ENCODE measurements around the gene CYB561D2.

CYB561D2 gene

GRCh38 chr3:50342813-50343633 is 7.6 kb upstream of the CYB561D2 start:
- peaks cover 43% of the 10 kb centered on the region for H3K4me1 ChIP-seq (ENCODE audit: insufficient read depth, low read length, severe bottlenecking)

GRCh38 chr3:50345008-50345407 is 5.7 kb upstream of the CYB561D2 start:
- no peaks in the 10 kb centered on the region for H3K9me2 ChIP-seq (ENCODE audit: low read depth, low read length)
- no peaks in the 10 kb centered on the region for H3K27me3 ChIP-seq (ENCODE audit: insufficient read depth, low read length)
- H2AFZ ChIP-seq (ENCODE audit: low read length): no peak overlapping the region
- H3K4me1 ChIP-seq (ENCODE audit: insufficient read depth, low read length, severe bottlenecking): peaks cover 35% of the 10 kb centered on the region
- peak overlapping the region; percentile 65; the same call in 1 of the 2 replicates for H3K4me2 ChIP-seq (ENCODE audit: low read length)
- peak overlapping the region; percentile 46 for H3K4me3 ChIP-seq (ENCODE audit: low read depth, low read length, poor library complexity, severe bottlenecking)
- H3F3A ChIP-seq (ENCODE audit: insufficient read depth, low read length): no peaks in the 10 kb centered on the region
- peaks cover 18% of the 10 kb centered on the region; the same call in 1 of the 2 replicates for H3K36me3 ChIP-seq (ENCODE audit: insufficient read depth, low read length)
- TF ChIP-seq EZH2 (IDR thresholded peaks at IDR 0.05; ENCODE audit: borderline replicate concordance, low read length) (no peak), CTCF (IDR thresholded peaks at IDR 0.05; ENCODE audit: low read length) (no peak)
- no peaks in the 10 kb centered on the region for H4K20me1 ChIP-seq (ENCODE audit: insufficient read depth, low read length)
- no peaks in the 10 kb centered on the region for H3K79me2 ChIP-seq (ENCODE audit: insufficient read depth, low read length)
- no peak overlapping the region for H3K9ac ChIP-seq (ENCODE audit: low read length)
- H3K27ac ChIP-seq (ENCODE audit: low read depth, low read length, poor library complexity, severe bottlenecking): no peak overlapping the region
- H3K9me3 ChIP-seq (ENCODE audit: low read length): no peaks in the 10 kb centered on the region

More at GRCh38 chr3:50342813-50343633, 7.6 kb upstream of the CYB561D2 start:
- Histone ChIP-seq H3K9me2 (ENCODE audit: low read depth, low read length) (no peaks in the 10 kb centered on the region), H3K4me3 (ENCODE audit: low read depth, low read length, poor library complexity, severe bottlenecking) (no peak overlapping the region), H3K9me3 (ENCODE audit: low read length) (no peaks in the 10 kb centered on the region), H3K27me3 (ENCODE audit: insufficient read depth, low read length) (no peaks in the 10 kb centered on the region), H3F3A (ENCODE audit: insufficient read depth, low read length) (0 out of 2 replicates have a peak, but pooled peaks cover 5% of the 10 kb centered on the region), H3K27ac (ENCODE audit: low read depth, low read length, poor library complexity, severe bottlenecking) (no peak overlapping the region), H4K20me1 (ENCODE audit: insufficient read depth, low read length) (no peaks in the 10 kb centered on the region), H3K36me3 (ENCODE audit: insufficient read depth, low read length) (peaks cover 8% of the 10 kb centered on the region; the same call in 1 of the 2 replicates), H2AFZ (ENCODE audit: low read length) (no peak overlapping the region), H3K4me2 (ENCODE audit: low read length) (no peak overlapping the region), H3K9ac (ENCODE audit: low read length) (no peak overlapping the region), H3K79me2 (ENCODE audit: insufficient read depth, low read length) (no peaks in the 10 kb centered on the region)
- TF ChIP-seq CTCF (IDR thresholded peaks at IDR 0.05; ENCODE audit: low read length): no peak
- no peak for TF ChIP-seq EZH2 (IDR thresholded peaks at IDR 0.05; ENCODE audit: borderline replicate concordance, low read length)

- no peaks in the 10 kb centered on the region for H4K20me1 ChIP-seq (ENCODE audit: insufficient read depth, low read length)
- peak within 1 kb of the TSS; percentile 46 for H3K4me3 ChIP-seq (ENCODE audit: low read depth, low read length, poor library complexity, severe bottlenecking)
- H3K79me2 ChIP-seq (ENCODE audit: insufficient read depth, low read length): no peaks in the 10 kb centered on the region
- H3F3A ChIP-seq (ENCODE audit: insufficient read depth, low read length): no peaks in the 10 kb centered on the region
- TF ChIP-seq CTCF (IDR thresholded peaks at IDR 0.05; ENCODE audit: low read length) (no peak), EZH2 (IDR thresholded peaks at IDR 0.05; ENCODE audit: borderline replicate concordance, low read length) (no peak)
- H3K9ac ChIP-seq (ENCODE audit: low read length): peak within 1 kb of the TSS; percentile 55
- no peaks in the 10 kb centered on the region for H3K27me3 ChIP-seq (ENCODE audit: insufficient read depth, low read length)
- H2AFZ ChIP-seq (ENCODE audit: low read length): no peak within 1 kb of the TSS
- H3K4me2 ChIP-seq (ENCODE audit: low read length): peak within 1 kb of the TSS; percentile 65
- no peak within 1 kb of the TSS for H3K27ac ChIP-seq (ENCODE audit: low read depth, low read length, poor library complexity, severe bottlenecking)
- peaks cover 33% of the 10 kb centered on the region for H3K4me1 ChIP-seq (ENCODE audit: insufficient read depth, low read length, severe bottlenecking)
- H3K36me3 ChIP-seq (ENCODE audit: insufficient read depth, low read length): peaks cover 18% of the 10 kb centered on the region; the same call in 1 of the 2 replicates
- H3K9me2 ChIP-seq (ENCODE audit: low read depth, low read length): no peaks in the 10 kb centered on the region
- no peaks in the 10 kb centered on the region for H3K9me3 ChIP-seq (ENCODE audit: low read length)
Observed at GRCh38 chr3:50345586-50346234, 5.0 kb upstream of the CYB561D2 start, which contains the start of gene ZMYND10. Gene ZMYND10 (minus strand): TSS chr3:50345732. CDS start chr3:50345579, 153 bp downstream.
